Subcutaneous adipose tissue (tissue), 4 donors: Measurements from ENCODE around the gene QPCTL. TPM values are rescaled to one million over a fixed set of nuclear protein-coding genes. Genes with fewer than 3 reads are reported as not detected.

Experiments
- CTCF ChIP-seq: fragments of 450-650 bp; IDR thresholded peaks from one replicate; pipeline ENCODE4 v1.5.1; 2016; ENCODE audit warnings: low read depth, mild to moderate bottlenecking, control low read depth, antibody characterized with exemption, moderate library complexity
- total RNA-seq, 4 donors: library from RNA; depleted of rRNA; stranded (reverse); fragments of >200 nt; gene quantifications; one replicate each; pipeline ENCODE4 v1.1.0, GENCODE V29; 2016

QPCTL gene
- total RNA-seq, 4 donors from 2014 or later, result 1.3 to 8.5 (median 3.3) TPM

DNA sequence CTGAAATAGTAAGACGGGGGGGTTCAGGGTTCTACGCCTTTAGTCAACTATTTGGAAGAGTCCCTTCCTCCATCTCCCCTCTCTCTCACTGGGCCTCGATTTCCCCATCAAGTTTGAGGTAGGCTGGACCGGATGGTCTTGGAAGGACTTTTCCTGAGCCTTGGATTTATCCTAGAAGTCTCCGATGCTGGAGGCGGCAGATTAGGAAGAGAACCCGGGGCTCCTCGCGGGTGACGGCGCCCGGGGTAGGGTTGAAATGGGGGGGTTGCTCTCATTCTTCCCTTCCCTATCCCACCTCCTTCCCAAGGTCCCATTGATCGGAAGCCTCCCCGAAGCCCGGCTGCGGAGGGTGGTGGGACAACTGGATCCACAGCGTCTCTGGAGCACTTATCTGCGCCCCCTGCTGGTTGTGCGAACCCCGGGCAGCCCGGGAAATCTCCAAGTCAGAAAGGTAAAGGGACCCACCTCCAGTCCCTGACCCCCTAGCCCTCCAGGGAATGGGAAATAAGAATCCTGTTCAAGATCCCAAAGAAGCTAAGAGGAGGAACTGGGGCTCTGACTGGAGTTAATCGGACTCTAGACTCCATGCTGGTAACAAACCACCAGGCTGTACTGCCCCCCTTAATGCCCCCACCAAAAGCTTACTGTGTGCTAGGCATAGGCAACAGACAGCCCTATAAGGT, 781 bp downstream of the QPCTL start:
- no peak for TF ChIP-seq CTCF

DNA sequence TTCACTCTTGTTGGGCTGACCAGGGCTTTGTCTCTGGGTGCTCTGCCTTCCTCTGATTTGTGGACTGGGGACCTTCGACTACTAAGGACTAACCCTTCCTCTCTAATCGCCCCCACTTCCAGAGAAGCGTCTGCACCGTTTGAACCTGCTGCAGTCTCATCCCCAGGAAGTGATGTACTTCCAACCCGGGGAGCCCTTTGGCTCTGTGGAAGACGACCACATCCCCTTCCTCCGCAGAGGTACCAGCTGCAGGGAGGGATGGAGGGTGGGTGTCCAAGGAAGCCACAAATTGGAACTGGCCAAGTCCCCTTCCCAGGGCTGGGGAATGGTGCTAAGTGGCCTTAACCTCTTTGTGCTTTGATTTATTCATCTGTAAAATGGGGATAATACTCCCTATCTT, 9.2 kb downstream of the QPCTL start:
- no peak for TF ChIP-seq CTCF

DNA sequence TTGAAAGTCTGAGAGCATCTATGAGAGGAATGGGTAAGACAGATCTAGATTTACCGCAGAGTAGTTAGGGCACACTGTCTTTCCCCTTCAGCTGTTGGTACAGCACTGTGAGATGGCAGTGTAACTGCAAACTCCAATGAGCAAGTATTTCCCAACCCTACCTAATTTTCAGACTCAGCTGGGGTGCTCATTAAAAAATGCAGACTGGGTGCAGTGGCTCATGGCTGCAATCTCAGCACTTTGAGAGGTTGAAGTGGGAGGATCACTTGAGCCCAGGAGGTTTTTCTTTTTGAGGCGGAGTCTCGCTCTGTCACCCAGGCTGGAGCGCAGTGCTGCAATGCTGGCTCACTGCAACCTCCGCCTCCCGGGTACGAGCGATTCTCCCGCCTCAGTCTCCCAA, 12.6 kb downstream of the QPCTL start:
- no peak for TF ChIP-seq CTCF

DNA sequence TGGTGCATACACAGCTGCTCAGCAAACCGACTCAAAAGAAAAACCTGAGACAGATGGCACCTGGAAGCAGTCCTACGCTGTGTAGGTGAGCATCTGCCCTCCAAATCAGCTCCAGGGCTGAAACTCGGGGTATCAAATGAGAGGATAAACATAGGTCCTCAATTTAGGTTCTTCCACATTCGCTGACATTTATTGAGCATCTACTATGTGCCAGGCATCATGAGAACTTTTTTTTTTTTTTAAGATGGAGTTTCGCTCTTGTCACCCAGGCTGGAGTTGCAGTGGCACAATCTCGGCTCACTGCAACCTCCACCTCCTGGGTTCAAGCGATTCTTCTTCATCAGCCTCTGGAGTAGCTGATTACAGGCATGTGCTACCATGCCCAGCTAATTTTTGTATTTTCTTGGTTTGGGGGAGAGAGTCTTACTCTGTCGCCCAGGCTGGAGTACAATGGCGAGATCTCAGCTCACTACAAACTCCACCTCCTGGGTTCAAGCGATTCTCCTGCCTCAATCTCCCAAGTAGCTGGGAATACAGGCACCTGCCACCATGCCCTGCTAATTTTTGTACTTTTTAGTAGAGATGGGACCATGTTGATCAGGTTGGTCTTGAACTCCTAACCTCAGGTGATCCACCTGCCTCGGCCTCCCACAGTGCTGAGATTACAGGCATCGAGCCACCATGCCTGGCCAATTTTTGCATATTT, 13.4 kb downstream of the QPCTL start:
- TF ChIP-seq CTCF, result no peak

GRCh38 chr19:45710356-45711130, 18.1 kb downstream of the QPCTL start:
- TF ChIP-seq CTCF, result no peak

DNA sequence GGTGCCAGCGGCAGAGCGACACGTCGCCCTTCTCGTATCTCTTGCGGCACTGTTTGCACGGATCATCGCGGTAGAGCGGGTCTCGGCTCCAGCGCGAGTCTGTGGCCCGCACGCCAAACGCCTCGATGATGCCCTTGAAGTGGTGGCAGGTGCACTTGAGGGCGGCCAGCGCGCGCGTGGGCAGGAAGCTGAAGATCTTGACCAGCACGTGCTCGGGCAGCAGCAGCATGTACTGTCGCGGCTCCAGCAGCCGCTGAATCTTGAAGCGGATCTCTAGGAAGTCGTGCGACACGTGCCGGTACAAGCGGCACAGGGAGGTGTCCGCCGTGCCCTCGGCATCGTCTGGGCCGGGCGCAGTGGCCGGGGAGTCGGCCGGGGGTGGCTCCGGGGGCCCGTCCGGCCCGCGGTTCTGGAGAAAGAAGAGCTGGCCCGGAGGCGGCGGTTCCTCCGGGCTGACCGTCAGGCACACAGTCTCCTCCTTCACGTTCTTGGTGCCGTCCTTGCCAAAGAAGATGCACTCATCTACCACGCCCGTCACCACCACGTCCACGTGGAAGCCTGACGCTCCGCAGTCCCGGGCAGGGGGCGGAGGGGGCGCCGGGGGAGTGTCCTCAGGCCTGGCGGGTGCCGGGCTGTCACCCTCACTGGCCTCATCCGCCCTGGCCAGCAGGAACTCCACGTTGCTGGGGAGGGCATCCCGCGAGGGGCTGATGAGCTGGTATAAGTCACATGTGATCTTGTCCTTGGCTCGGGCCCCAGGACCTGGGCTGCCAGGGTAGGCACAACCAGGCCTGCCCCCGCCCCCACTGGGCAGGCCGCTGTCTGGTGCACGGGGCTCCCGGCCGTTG, 19.6 kb downstream of the QPCTL start:
- no peak for TF ChIP-seq CTCF

GRCh38 chr19:45712699-45713067, 20.2 kb downstream of the QPCTL start:
- no peak for TF ChIP-seq CTCF
